ENCODE measurements around the gene SLC37A4.

SLC37A4 gene

DNA sequence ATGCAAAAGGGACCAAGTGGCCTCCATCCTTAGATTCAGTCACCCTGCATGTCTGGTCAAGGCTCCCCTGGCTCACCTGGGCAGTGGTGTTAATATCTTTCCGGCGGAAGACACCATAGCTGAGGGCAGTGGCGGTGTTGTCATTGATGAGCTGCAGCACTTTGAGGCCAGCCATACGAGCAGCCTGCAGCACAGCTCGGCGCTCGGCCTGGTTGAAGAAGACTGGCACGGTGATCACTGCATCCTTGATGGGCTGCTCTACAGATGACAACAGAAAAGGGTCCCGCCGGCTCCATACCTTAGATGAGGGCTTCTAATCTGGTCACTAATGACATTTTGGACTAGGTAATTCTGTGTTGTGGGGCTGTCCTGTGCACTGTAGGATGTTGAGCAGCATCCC, 23.7 kb upstream of the SLC37A4 start:
- intact Hi-C loops (cut with DNase I; ENCODE audit: low total_unique reads) = no loop called here
- DNase-seq = no peak
- Histone ChIP-seq H3K4me1 (peaks cover 0 to 23% (median 21%) of the 10 kb centered on the region in 4 donors), H3K4me3 (no peak overlapping the region), H3K9me3 (no peaks in the 10 kb centered on the region), H3K27ac (no peak overlapping the region), H3K27me3 (no peaks in the 10 kb centered on the region), H3K36me3 (peaks cover 40 to 58% (median 41%) of the 10 kb centered on the region in 3 donors)
- TF ChIP-seq, protein P1, sequence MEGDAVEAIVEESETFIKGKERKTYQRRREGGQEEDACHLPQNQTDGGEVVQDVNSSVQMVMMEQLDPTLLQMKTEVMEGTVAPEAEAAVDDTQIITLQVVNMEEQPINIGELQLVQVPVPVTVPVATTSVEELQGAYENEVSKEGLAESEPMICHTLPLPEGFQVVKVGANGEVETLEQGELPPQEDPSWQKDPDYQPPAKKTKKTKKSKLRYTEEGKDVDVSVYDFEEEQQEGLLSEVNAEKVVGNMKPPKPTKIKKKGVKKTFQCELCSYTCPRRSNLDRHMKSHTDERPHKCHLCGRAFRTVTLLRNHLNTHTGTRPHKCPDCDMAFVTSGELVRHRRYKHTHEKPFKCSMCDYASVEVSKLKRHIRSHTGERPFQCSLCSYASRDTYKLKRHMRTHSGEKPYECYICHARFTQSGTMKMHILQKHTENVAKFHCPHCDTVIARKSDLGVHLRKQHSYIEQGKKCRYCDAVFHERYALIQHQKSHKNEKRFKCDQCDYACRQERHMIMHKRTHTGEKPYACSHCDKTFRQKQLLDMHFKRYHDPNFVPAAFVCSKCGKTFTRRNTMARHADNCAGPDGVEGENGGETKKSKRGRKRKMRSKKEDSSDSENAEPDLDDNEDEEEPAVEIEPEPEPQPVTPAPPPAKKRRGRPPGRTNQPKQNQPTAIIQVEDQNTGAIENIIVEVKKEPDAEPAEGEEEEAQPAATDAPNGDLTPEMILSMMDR (IDR thresholded peaks at IDR 0.05) = no peak

DNA sequence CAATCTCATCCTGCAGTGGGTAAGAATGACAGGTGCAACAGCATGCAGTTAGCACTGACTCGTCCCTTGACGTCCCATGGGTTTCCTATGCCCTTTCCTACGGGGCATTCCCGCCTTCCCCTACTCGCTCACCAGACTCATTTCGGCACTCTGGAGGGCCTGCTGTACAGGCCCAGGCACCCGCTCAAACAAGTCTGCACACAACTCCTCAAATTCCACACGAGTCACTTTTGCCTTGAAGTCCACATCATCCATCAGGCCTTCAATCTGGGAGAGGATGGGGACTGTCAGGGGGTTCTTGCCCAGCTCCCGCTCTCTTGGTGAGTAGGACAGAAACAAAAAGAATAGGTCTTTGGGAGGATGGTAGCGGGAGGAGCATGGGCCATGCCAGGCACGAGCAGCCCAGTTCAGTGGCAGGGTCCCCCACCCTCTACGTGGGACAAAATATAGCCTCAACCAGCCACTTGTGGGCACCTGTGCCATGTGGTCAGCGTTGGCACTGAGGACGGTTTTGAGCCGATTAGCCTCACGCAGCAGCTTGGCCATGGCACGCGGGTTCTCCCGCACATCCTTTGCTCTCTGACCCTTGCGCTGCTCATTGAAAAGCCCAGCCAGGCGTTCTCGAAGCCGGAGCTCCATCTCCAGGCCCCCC, 21.6 kb upstream of the SLC37A4 start:
- intact Hi-C loops (cut with DNase I; ENCODE audit: low total_unique reads) = no loop called here
- peaks cover 61 to 80% (median 62%) of the 10 kb centered on the region in 3 donors for H3K36me3 ChIP-seq
- no peaks in the 10 kb centered on the region for H3K27me3 ChIP-seq
- no peak for DNase-seq
- TF ChIP-seq, protein P1 (IDR thresholded peaks at IDR 0.05) = no peak
- no peak overlapping the region for H3K27ac ChIP-seq
- no peaks in the 10 kb centered on the region for H3K9me3 ChIP-seq
- H3K4me3 ChIP-seq = no peak overlapping the region
- H3K4me1 ChIP-seq = peaks cover 0 to 15% (median 13%) of the 10 kb centered on the region in 4 donors

DNA sequence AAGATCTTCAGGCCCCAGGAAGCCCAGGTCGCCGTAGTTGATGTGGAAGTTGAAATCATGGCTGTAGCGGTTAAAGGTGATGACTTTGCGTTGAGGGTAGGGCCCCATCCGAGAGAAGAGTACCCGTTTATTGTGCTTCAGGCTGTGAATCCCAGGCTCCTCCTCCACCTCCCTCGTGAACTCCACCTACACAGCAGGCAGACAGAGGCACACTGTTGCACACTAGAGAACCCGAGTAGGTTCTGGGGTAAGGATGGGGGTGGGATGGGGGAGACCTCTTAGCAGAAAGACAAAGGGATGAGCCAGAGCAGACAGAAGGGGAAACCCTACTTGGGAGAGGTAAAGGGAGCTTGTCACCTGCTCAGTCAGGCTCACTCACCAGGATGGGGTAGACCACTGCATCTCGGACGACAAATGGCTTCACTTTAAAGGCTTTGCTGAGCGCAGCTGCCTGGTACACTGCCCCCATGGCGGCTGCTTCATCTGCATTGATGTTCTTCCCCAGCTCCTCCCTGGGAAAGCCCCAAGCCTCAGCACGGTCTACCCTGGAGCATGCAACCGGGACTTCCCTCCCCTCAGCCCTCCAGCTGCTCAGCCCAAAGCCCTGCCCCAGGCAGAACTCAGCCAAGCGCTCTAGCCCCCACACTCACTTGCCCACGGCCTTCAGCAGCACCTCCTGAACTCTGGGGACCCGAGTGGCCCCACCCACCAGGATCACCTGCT, 20.9 kb upstream of the SLC37A4 start:
- intact Hi-C loops (cut with DNase I; ENCODE audit: low total_unique reads) = no loop called here
- H3K9me3 ChIP-seq = no peaks in the 10 kb centered on the region
- H3K4me1 ChIP-seq = peaks cover 0 to 15% (median 13%) of the 10 kb centered on the region in 4 donors
- no peak for DNase-seq
- TF ChIP-seq, protein P1 (IDR thresholded peaks at IDR 0.05) = no peak
- peaks cover 68 to 86% (median 69%) of the 10 kb centered on the region in 3 donors for H3K36me3 ChIP-seq
- H3K27me3 ChIP-seq = no peaks in the 10 kb centered on the region
- H3K4me3 ChIP-seq = no peak overlapping the region
- no peak overlapping the region for H3K27ac ChIP-seq

DNA sequence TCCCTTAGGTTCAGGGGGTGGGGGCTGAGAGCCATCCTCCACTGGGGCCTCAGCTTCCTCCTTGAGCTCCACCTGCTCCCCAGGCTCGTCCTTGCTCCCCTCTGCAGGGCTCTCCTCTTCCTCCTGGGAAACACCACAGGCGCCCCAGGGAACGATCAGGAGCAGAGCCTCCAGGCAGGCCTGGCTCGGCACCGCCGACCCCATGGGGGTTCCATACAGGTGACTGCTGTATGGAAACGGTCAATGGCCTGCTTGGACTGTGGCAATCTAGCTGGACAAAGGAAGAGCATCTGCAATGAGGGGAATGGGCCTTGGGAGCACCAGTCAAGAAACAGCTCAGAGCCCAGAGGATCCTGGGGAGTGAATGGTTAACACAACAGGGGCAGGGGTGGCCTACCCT, 18.4 kb upstream of the SLC37A4 start:
- Histone ChIP-seq H3K9me3 (no peaks in the 10 kb centered on the region), H3K36me3 (peaks cover 79 to 96% (median 85%) of the 10 kb centered on the region in 3 donors), H3K4me1 (no peaks in the 10 kb centered on the region), H3K4me3 (no peak overlapping the region), H3K27ac (no peak overlapping the region), H3K27me3 (no peaks in the 10 kb centered on the region)
- DNase-seq = no peak
- TF ChIP-seq, protein P1 (IDR thresholded peaks at IDR 0.05) = no peak
- intact Hi-C loops (cut with DNase I; ENCODE audit: low total_unique reads) = loop anchor here (5.0 kb wide), 1 partner anchor 377 kb away; no protein-coding TSS in a partner anchor

DNA sequence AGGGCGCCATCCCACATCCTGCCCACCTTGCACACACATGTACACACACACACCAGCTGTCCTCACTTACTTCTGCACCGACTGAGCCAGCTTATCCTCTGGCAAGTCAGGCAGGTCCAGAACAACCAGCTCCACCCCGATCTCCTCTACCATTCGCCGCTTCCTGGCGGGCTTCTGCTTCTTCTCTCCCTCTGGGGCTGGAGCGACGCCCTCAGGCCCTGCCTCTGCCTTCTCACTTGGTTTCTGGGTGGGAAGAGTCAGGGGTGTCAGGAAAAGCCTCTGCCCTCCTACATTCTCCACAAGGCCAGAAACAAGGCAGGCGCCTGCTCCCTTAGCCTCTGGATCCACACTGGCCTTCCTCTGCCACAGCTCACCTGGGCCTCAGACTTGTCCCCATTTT, 18.0 kb upstream of the SLC37A4 start:
- no peak for DNase-seq
- Histone ChIP-seq H3K27me3 (no peaks in the 10 kb centered on the region), H3K4me3 (no peak overlapping the region), H3K27ac (no peak overlapping the region), H3K4me1 (no peaks in the 10 kb centered on the region), H3K9me3 (no peaks in the 10 kb centered on the region), H3K36me3 (peaks cover 79 to 91% (median 85%) of the 10 kb centered on the region in 3 donors)
- TF ChIP-seq, protein P1 (IDR thresholded peaks at IDR 0.05) = no peak
- intact Hi-C loops (cut with DNase I; ENCODE audit: low total_unique reads) = loop anchor here (5.0 kb wide), 1 partner anchor 376 kb away; no protein-coding TSS in a partner anchor

Measured in tibial artery (tissue), 4 donors.